ENCODE results near the gene C9orf78.

C9orf78 gene

GRCh38 chr9:129839324-129840023, 4.4 kb upstream of the C9orf78 start:
- no peak for DNase-seq

DNA sequence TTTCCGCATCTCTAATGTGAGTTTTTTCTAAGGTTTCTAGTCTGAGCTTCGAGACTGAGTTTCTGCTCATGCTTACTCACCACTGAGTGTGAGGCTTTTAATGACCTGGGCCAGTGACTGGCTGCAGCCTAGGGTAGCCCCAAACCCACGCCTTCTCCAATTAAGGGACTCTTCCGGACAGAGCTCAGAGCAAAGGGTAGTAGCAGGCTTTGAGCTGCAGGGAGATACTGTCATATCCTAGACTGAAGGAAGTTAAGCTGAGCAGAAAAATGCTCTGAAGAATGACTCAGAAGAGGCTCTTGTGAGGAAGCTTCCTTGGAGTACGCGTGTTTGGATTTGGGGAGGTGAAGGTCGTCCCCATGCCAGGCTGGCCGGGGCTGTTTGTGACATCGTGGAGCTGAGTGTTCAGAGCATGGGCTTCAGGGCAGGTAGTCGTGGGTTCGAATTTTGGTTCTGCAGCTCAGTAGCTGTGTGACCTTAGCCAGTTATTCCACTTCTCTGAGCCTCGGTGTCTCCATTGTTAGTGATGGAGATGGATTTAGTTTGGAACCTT, 3.7 kb upstream of the C9orf78 start:
- peak; percentile 79 for DNase-seq

- DNase-seq = no peak
Measured at GRCh38 chr9:129836311-129837007, 1.4 kb upstream of the C9orf78 start.

GRCh38 chr9:129835860-129836223, 767 bp upstream of the C9orf78 start:
- peak; percentile 19 for DNase-seq

DNA sequence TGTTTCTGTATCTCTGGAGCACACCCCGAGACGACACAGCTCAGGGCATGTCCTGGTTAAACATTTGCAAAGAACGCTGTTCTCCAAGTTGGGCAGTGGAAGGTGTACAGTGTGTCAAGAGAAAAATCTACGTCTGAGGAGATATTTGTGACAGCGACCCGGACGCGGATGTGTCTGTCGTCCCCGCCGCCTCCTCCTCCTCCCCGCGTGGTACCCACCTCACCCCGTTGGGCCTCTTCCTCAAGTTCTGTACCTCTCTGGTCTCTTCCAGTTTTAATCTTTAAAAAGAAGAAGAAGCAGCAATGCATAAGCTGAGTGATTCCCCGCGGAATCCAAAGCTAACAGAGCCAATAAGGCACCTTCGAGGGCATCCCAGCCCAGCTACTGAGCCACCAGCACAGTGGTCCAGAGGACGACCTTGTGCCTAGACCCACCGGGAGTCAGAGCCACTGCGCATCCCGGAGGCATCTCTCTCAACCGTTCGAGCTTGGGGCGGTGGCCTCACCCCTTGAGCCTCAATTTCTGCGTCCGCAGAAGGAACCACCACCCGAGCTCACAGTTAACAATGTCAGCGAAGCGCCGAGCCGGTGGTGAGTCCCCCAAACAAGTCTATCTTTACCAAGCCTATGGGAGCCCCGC, 467 bp downstream of the C9orf78 start:
- no peak for DNase-seq

DNA sequence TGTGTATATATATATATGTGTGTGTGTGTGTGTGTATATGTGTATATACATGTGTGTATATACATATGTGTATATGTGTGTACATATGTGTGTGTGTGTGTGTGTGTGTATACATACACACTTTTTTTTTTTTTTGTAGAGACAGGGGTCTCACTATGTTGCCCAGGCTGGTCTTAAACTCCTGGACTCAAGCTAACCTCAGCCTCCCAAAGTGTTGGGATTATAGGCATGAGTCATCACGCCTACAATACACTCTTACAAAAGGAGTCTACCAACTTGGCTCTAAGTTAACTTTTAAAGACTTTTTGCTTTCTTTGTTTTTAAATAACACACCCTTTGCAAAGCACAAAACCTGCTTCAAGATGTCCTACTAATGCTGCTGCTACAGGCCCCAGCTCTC, 2.1 kb downstream of the C9orf78 start:
- DNase-seq = no peak

DNA sequence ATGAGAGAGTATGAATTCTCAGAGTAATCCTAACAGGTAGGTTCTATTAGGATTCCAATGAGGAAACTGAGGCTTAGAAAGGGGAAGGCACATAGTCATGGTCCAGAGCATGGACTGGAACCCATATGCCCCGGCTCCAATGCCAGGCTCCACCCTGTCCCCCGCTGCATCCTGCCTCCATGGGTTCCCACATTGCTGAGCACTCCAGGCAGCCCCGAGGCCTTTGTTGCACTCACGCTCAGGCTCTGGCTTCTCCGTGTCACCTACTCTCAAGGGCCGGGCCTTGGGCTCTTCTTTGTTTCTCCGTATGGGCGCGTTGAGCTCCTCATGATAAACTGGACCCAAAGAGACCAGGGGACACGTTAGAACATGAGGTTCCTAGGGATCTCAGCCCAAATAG, 6.1 kb downstream of the C9orf78 start:
- no peak for DNase-seq

- DNase-seq = no peak
Measured at GRCh38 chr9:129828051-129828450, 7.0 kb downstream of the C9orf78 start.

DNA sequence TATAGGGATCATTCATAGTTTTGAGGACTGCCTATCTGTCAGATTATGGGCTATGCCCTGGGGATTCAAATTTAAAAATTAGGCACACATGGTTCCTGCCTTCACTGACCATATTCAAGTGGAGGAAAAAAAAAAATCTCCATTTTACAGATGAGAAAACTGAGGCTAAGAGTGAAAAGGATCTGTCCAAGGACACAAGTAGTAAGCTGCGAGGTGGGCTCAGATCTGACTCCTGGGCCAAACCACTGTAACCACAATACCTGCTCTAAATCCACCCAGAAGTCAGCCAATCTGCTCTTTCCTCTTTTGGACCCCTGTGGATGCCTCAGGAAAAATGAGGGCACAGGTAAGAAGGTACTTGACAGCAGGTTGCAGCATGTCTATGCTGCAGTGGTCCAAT, 8.3 kb downstream of the C9orf78 start:
- no peak for DNase-seq

- no peak for DNase-seq
Measured at GRCh38 chr9:129826344-129826743, 8.7 kb downstream of the C9orf78 start.

- DNase-seq = peak; percentile 93
Measured at GRCh38 chr9:129823935-129824601, 11.0 kb downstream of the C9orf78 start, which contains the start of gene TOR1A. TSS of gene TOR1A (minus strand) at chr9:129824136. CDS start at chr9:129824085, 51 bp downstream.

- no peak for DNase-seq
Measured at GRCh38 chr9:129823542-129823934, 11.5 kb downstream of the C9orf78 start.

- peak; percentile 14 for DNase-seq
Measured at GRCh38 chr9:129822898-129823541, 12.1 kb downstream of the C9orf78 start.

DNA sequence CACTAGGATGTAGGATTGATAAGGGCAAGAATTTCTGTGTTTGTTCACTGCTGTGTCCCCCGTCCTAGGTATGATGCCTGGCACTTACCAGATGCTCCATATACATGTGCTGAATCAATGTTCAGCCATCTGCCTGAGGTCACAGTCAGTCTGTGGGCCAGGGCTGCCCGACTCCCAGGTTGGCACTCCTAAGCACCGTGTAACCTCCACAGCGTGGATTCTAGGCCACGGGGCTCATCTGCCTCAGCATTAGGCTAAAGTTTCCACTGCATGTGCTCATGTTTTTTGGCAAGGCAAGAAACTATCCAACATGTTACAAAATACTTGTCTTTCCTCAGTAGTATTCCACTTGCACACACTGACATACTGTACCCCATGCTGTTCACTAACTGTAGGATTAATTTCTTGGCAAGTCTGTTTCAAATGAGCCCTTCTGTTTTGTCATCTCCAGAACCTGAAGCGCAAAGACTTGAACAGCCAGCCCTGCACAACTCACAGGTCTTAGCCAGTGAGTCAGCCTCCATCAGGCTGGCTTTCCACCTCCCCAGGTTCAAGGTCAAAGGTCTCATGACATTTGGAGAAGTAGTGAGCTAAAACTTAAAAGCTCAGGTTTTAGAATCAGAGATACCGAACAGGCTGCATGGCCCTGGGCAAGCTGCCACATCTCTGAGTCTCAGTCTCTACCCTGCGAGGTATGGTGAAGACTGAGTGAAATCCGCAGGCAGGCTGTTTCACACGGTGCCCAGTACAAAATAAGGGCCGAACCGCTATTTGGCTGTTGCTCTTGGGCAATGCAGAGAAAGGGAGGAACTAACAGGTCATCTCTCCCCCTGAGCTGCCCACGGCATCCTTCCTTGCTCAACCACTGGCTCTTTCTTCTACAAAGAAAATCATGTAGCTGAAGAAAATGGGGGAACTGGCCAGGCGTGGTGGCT, 18.3 kb downstream of the C9orf78 start:
- no peak for DNase-seq

DNA sequence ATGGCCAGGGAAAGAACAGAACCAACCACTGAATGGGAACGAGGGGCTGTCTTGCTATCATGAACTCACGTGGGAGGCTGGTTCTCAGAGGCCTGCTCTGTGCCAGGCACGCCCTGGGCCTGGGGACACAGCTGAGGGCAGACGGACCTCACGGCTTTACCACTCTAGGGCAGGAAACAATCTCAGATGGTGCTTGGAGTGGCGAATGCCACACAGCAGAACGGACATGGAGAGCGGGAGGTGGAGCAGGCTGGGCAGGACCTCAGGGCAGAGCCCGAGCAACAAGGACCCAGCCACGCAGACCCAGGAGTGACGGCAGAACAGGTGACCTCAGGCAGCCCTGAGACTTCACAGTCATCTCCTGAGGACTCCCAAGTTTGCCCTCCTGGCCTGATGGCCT, 19.8 kb downstream of the C9orf78 start:
- DNase-seq = no peak

DNA sequence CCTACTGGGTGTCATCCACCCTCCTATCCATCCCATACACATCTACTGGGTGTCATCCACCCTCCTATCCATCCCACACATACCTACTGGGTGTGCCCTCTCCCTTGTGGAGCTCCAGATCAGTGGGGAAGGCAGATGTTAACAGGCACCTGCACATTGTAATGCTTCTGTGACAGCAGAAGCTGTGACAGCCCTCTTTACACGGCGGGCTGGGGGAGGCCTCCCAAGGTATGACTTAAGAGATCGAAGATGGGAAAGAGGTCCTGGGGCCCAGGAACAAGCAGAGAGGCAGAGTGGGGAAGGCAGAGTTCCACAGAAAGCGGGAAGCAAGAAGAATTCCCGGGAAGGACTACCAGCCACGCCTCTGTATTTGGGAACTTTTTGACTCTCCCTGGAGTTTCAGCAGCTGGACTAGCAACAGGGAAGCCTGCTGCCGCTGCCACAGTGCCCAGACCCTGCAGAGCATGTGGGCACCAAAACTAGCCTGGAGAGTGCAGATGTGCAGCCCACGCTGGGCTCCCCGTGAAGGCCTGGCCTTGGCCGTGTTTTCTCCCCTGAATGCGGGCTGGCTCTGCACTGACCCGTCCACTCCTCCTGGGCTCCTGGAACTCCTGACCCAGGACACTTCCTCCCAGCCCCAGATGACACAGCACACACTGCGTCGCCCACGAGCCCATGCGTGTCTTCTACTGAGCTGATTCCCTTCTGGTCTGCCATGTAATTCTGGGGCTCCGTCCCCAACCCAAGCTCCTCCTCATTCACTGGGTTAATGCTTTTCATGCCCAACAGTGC, 20.4 kb downstream of the C9orf78 start:
- DNase-seq = no peak

- DNase-seq = no peak
Measured at GRCh38 chr9:129813661-129814060, 21.4 kb downstream of the C9orf78 start.

- no peak for DNase-seq
Measured at GRCh38 chr9:129812385-129812784, 22.7 kb downstream of the C9orf78 start.

- DNase-seq = no peak
Measured at GRCh38 chr9:129811967-129812363, 23.1 kb downstream of the C9orf78 start.

- DNase-seq = no peak
Measured at GRCh38 chr9:129810788-129811187, 24.3 kb downstream of the C9orf78 start.

GRCh38 chr9:129810116-129810515, 25.0 kb downstream of the C9orf78 start:
- no peak for DNase-seq

Measured in fibroblast of skin of right quadriceps (primary cell).